NCI-H2081 treated with DMSO at 0.1 percent for 48 hours (cell line): ENCODE results near the gene ABCB8.
"Not testable (repeated sequence)": the region's sequence is repeated elsewhere in the genome, so short reads cannot be mapped to it uniquely, and the experiment has no call there.

Experiments used
- DNase-seq: peaks from one replicate; lab custom pipeline; 2025; lab: John Stamatoyannopoulos, UW

ABCB8 gene

DNA sequence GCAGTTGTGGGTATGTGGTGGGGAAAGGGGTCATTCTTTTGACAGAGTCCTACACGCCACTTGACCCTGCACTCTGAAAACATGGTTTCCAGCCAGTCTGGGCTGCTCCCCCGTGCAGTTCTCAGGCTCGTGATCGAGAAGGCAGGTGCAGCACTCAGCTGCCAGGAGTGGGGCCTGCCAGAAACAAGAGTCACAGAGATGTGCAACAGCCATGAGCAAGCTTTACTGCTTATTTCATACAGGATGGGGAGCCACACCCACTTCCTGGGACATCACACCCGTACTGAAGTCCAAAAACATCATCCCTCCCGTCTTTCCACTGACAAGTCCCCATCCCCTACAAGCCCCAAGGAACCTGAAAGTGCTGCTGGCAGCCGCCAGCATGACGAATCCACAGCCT is 13.3 kb upstream of the ABCB8 start:
- no peak for DNase-seq

DNA sequence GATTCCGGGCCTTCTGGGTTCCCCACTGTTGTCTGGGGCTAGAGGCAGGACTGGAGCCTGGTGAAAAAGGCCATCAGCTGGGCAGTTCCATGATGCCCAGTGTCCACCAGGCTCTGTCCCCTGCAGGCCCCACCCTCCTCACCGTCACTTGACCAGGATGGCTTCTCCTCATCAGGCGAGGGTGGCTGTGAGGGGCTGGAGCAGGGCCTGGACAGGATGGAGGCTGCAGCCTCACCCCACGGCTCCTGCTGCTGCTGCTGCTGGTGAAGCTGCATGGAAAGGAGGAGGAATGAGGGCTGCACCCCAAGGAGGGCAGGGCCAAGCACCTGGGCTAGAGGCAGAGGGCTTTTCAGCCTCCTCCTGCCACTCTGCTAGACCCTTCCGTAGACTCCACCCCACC is 12.3 kb upstream of the ABCB8 start:
- DNase-seq: no peak

DNA sequence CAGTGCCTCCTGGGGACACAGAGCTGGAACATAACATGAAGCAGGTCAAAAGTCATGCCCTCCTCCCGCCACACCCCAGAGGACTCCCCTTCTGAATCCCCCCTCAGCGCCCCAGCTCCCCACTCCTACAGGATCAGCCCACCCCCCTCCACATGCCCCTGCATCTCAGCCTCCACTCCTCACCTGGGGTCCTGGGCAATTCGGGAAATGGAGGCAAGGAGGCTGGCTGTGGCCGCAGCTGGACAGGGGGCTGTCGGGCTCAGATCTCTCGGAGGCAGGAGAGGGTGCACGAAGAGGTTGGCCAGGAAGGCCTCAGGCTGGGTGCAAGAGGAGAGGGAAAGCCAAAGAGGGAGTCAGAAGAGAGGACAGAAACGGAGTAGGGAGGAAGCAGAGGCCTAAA is 11.7 kb upstream of the ABCB8 start:
- no peak for DNase-seq

- DNase-seq: no peak
Observed at GRCh38 chr7:151016942-151017341, 11.3 kb upstream of the ABCB8 start.

- no peak for DNase-seq
Observed at GRCh38 chr7:151017370-151017952, 10.8 kb upstream of the ABCB8 start.

DNA sequence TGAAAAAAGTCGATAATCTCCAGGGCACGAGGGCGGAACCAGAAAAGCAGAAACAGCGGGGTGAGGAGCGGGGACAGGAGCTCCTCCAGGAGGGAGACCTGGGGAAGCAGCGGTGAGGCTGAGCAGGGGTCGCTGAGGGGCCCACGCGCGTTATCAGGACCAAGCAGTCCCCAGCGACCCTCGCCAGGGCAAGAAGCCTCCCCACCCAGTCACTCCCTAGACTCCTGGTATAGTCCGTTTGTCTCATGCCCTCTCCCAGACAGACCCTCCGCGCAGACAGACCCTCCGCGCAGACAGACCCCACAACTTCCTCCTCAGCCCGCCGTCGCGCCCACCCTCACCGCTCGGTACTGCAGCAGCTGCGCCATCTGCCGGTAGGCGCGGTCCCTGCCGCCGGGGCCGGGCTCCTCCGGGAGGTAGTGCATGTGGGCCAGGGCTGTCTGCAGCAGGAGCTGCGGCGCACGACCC is 10.3 kb upstream of the ABCB8 start:
- DNase-seq: no peak

GRCh38 chr7:151018421-151019129 is 9.7 kb upstream of the ABCB8 start:
- no peak for DNase-seq

DNA sequence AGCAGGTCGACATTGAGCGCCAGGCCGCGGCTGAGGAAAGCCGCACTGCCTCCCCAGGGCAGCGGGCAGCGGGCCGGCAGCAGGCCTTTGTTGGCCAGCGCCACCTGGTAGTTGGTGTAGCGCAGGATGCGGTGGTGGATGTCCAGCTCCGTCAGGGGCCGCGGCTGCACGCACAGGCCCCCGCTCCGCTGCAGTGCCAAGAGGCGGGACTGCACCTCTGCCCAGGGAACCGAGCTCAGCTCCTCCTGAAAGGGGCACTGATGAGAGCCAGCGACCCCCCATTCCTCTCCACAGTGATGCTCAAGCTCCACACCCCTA is 9.2 kb upstream of the ABCB8 start:
- no peak for DNase-seq

- DNase-seq: no peak
Observed at GRCh38 chr7:151020231-151020630, 8.0 kb upstream of the ABCB8 start.

- no peak for DNase-seq
Observed at GRCh38 chr7:151023232-151023631, 5.0 kb upstream of the ABCB8 start.

DNA sequence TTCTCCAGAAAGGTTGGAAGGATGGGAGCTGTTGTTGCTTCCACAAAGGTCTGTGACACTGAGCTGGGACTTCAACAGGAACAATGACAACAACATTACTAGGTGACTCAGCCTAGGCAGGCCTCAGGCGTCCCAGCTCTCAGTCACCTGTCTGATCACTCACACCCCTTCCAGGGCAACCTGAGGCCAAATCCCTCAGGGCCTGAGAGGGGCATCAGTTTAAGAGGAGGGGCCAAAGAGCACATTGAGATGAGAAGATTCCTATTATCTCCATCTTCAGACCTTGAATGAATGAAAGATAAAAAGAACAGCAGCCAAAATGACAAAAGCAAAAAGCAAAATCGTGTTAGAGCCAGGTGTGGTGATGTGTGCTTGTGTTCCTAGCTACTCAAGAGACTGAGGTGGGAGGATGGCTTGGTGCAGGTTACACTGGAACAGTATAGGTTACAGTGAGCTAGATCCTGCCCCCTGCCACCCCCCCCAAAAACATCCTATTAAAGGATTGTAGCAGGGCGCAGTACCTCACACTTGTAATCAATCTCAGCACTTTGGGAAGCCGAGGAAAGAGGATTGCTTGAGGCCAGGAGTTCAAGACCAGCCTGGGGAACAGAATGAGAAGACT is 3.7 kb upstream of the ABCB8 start, which contains the start of gene ATG9B:
ATG9B (minus strand) TSS at position 60 of the 622 bp plus-strand sequence. CDS start 71 bp downstream, outside the sequence.
- DNase-seq: no peak

DNA sequence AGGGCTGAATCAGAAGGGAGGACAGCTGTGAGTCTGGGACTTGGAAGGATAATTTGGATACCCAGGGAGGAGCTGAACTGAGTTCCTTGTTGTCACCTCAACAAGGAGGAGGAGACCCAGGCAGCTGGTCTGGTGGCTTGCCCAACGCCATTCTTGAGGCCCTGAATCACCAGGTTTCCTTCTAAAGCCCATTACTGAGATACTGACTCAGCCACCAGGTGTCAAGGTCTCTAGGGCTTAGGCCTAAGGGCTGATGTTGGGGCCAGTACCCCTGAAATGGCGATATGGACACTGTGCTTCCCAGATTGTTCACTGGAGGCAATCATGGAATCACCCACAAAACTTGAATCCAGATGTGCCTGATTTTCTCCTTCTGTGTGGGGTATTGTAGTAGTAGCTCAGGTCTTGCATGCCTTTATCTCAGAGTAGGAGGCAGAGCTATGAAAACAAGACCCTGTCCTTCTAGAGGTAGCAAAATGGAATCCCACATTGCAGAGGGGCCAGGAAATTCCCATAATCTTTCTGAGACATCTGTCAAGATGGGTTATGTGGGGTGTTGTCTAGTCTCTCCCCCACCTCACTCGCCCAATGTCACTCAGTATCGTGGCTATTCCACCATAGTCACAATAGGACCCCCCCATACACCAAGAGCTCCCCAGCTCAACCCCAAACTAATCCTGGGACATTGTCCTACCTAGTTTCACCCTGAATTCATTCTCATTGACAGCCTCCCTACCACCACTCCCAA is 2.2 kb upstream of the ABCB8 start:
- no peak for DNase-seq

DNA sequence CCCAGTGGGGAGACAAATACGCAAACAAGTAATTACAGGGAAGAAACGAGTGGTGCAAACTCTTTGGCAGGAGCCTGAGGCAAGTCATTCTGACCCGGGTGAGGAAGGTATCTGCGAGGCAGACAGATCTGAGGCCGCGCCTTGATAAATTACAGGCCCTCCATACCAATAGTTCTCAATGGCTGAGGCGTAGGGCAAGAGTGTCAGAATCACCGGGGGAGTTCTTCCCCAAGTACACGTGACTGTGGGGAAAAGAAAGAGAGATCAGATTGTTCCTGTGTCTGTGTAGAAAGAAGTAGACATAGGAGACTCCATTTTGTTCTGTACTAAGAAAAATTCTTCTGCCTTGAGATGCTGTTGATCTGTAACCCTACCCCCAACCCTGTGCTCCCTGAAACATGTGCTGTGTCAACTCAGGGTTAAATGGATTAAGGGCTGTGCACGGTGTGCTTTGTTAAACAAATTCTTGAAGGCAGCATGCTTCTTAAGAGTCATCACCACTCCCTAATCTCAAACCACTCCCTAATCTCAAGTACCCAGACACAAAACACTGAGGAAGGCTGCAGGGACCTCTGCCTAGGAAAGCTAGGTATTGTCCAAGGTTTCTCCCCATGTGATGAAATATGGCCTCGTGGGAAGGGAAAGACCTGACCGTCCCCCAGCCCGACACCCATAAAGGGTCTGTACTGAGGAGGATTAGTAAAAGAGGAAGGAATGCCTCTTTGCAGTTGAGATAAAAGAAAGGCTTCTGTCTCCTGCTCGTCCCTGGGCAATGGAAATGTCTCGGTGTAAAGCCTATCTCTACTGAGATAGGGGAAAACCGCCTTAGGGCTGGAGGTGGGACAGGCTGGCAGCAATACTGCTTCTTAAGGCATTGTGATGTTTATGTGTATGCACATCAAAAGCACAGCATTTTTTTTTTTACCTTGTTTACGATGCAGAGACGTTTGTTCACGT is 1.2 kb upstream of the ABCB8 start:
- not testable (repeated sequence) for DNase-seq

DNA sequence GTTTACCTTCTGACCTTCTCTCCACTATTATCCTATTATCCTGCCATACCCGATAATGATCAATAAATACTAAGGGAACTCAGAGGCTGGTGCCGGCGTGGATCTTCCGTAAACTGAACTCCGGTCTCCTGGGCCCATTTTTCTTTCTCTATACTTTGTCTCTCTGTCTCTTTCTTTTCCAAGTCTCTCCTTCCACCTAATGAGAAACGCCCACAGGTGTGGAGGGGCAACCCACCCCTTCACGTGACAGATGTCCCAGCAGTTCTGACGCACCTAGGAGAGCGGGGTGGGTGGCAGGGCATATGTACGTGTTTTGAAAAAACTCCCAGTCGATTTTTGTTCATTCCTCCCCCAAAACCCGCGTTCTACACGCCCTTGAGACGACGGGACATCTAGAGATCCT is 521 bp upstream of the ABCB8 start:
- DNase-seq: not testable (repeated sequence)

DNA sequence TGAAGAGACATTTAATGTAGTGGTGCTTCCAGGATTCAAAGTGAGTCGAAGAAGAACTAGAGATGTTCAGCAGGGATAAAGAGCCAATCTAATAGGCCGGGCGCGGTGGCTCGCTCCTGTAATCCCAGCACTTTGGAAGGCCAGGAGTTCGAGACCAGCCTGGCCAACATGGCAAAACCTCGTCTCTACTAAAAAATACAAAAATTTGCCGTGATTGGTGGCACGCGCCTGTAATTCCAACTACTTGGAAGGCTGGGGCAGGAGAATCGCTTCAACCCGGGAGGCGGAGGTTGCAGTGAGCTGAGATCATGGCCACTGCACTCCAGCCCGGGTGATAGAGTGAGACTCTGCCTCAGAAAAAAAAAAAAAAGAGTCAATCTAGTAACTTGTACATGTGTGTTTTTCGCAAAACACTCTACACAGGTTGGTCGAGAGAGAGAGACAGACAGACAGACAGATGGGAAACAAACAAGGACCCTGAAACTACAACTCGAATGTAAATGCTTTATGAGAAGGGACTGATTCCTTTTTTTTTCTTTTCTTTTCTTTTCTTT is 775 bp downstream of the ABCB8 start:
- no peak for DNase-seq

- no peak for DNase-seq
Observed at GRCh38 chr7:151031011-151031410, 2.8 kb downstream of the ABCB8 start.

DNA sequence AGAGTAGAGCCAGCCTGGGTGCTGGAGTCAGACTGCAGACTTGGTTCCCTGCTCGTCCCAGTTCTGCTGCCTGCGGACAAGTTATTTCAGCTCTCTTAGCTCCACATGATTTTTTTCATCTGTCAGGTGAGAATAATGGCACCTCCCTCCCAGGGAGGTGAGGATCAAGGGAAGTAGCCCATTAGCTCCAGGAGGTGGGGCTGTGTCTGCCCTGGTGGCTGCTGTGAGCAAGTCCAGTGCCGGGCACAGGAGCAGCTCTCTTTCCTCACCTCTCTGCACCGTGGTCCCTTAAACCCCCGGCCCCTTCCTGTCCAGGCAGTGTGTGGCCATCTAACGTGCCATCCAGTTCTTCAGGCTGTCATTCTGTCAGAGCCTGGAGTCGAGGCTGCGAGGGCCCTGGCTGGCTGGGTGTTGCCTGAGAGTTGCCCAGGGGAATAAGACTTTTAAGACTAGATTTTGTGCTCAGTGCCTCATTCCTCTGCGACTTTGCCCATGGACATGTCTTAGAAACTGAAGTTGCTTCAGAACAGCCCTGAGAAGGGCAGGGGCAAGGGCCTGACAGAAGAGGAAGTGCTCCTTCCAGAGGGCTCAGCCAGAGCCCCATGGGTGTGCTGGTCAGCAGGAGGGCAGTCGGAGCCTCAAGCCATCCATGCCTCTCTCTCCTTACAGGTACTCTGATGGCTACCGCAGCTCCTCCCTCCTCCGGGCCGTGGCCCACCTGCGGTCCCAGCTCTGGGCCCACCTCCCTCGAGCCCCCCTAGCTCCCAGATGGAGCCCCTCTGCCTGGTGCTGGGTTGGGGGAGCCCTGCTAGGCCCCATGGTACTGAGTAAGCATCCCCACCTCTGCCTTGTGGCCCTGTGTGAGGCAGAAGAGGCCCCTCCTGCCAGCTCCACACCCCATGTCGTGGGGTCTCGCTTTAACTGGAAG is 5.0 kb downstream of the ABCB8 start:
- DNase-seq: no peak

GRCh38 chr7:151033864-151034249 is 5.6 kb downstream of the ABCB8 start:
- no peak for DNase-seq

DNA sequence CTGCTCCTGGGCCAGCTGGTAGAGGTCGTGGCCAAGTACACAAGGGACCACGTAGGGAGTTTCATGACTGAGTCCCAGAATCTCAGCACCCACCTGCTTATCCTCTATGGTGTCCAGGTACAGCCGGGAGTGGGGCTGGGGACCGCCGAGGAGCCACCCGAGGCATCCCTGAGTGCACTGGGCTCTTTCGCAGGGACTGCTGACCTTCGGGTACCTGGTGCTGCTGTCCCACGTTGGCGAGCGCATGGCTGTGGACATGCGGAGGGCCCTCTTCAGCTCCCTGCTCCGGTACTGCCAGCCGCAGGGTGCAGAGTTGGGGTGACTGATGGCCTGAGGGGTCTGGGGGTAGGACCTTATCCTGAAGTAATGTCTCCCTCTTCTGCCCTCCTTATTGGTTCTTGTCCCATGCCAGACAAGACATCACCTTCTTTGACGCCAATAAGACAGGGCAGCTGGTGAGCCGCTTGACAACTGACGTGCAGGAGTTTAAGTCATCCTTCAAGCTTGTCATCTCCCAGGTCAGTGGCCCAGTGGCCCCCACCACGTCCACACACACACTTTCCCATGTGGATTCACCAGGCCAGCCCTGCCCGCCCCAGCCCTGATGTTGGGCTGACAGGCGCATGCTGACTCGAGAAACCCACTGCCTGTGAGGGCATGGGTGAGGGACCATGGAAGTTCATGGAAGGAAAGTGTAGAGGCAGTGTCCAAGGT is 6.2 kb downstream of the ABCB8 start:
- DNase-seq: no peak
